Measurements from ENCODE around the gene RGS9BP. TPM values are rescaled to one million over a fixed set of nuclear protein-coding genes. Genes with fewer than 3 reads are reported as not detected.

Gene RGS9BP
- polyA plus RNA-seq, 3 donors, result 0.03 TPM; not detected in 2

GRCh38 chr19:32649751-32650150 lies 25.9 kb upstream of the RGS9BP start:
- no peaks in the 10 kb centered on the region for H3K27me3 ChIP-seq (ENCODE audit: control insufficient read depth in 2 of 2, insufficient read depth in 2 of 2, low read length in 2 of 2)
- no peak for DNase-seq
- peak overlapping the region in 1 of 7 donors; percentile 23 for H3K27ac Mint-ChIP-seq
- no peaks in the 10 kb centered on the region for H3K9me3 Mint-ChIP-seq
- H3K4me3 ChIP-seq (replicated peaks in 1 of 3; ENCODE audit: low read depth in 2 of 3, low read length in 3 of 3), result no peak overlapping the region
- H2AFZ ChIP-seq (ENCODE audit: insufficient read depth, low read depth, low read length, poor library complexity, severe bottlenecking), result no peak overlapping the region
- peaks cover 51 to 59% of the 10 kb centered on the region in 2 donors for H3K36me3 Mint-ChIP-seq
- H3K4me3 Mint-ChIP-seq, result no peak overlapping the region
- peaks cover 50 to 58% of the 10 kb centered on the region in 2 donors for H3K36me3 ChIP-seq (replicated peaks in 1 of 2; ENCODE audit: control insufficient read depth in 1 of 2, insufficient read depth in 2 of 2, low read length in 2 of 2)
- peaks cover 4% of the 10 kb centered on the region for H3K4me1 Mint-ChIP-seq
- H3K27me3 Mint-ChIP-seq (ENCODE audit: low read depth in 3 of 3), result peaks cover 0 to 5% (median 0%) of the 10 kb centered on the region in 3 donors
- no peak overlapping the region for H3K4me2 ChIP-seq (replicated peaks; ENCODE audit: extremely low read depth, low read length, poor library complexity, severe bottlenecking)
- no peak overlapping the region for H3K9ac ChIP-seq (ENCODE audit: insufficient read depth, low read length, poor library complexity, severe bottlenecking)
- H3K27ac ChIP-seq (ENCODE audit: low read depth in 1 of 2, low read length in 2 of 2), result no peak overlapping the region
- H3K79me2 ChIP-seq (ENCODE audit: insufficient read depth, low read length), result no peaks in the 10 kb centered on the region
- WGBS (ENCODE audit: insufficient coverage), result 98% methylated on average over 5 of the region's 11 CpGs
- no peak for TF ChIP-seq CTCF (IDR thresholded peaks at IDR 0.05)
- no peaks in the 10 kb centered on the region for H4K20me1 ChIP-seq (ENCODE audit: insufficient read depth, low read length)
- intact Hi-C loops (cut with micrococcal nuclease), result no loop called here
- no peaks in the 10 kb centered on the region for H3K4me1 ChIP-seq (ENCODE audit: control insufficient read depth in 1 of 2, insufficient read depth in 2 of 2, low read length in 2 of 2)
- no peaks in the 10 kb centered on the region for H3K9me3 ChIP-seq (replicated peaks in 1 of 2; ENCODE audit: control insufficient read depth in 1 of 2, insufficient read depth in 1 of 2, low read length in 2 of 2)

GRCh38 chr19:32650671-32651070 lies 25.0 kb upstream of the RGS9BP start:
- Mint-ChIP-seq H3K27ac (no peak overlapping the region), H3K4me3 (no peak overlapping the region), H3K9me3 (no peaks in the 10 kb centered on the region), H3K27me3 (ENCODE audit: low read depth in 3 of 3) (peaks cover 0 to 5% (median 0%) of the 10 kb centered on the region in 3 donors), H3K4me1 (peaks cover 4% of the 10 kb centered on the region), H3K36me3 (peaks cover 58 to 67% of the 10 kb centered on the region in 2 donors)
- H3K9me3 ChIP-seq (replicated peaks in 1 of 2; ENCODE audit: control insufficient read depth in 1 of 2, insufficient read depth in 1 of 2, low read length in 2 of 2), result no peaks in the 10 kb centered on the region
- TF ChIP-seq CTCF (IDR thresholded peaks at IDR 0.05), result no peak
- DNase-seq, result no peak
- H3K36me3 ChIP-seq (replicated peaks in 1 of 2; ENCODE audit: control insufficient read depth in 1 of 2, insufficient read depth in 2 of 2, low read length in 2 of 2), result peaks cover 57 to 66% of the 10 kb centered on the region in 2 donors
- no peak overlapping the region for H3K27ac ChIP-seq (ENCODE audit: low read depth in 1 of 2, low read length in 2 of 2)
- no peaks in the 10 kb centered on the region for H3K27me3 ChIP-seq (ENCODE audit: control insufficient read depth in 2 of 2, insufficient read depth in 2 of 2, low read length in 2 of 2)
- H3K4me2 ChIP-seq (replicated peaks; ENCODE audit: extremely low read depth, low read length, poor library complexity, severe bottlenecking), result no peak overlapping the region
- H2AFZ ChIP-seq (ENCODE audit: insufficient read depth, low read depth, low read length, poor library complexity, severe bottlenecking), result no peak overlapping the region
- no peaks in the 10 kb centered on the region for H3K4me1 ChIP-seq (ENCODE audit: control insufficient read depth in 1 of 2, insufficient read depth in 2 of 2, low read length in 2 of 2)
- no peaks in the 10 kb centered on the region for H4K20me1 ChIP-seq (ENCODE audit: insufficient read depth, low read length)
- H3K79me2 ChIP-seq (ENCODE audit: insufficient read depth, low read length), result no peaks in the 10 kb centered on the region
- no peak overlapping the region for H3K4me3 ChIP-seq (replicated peaks in 1 of 3; ENCODE audit: low read depth in 2 of 3, low read length in 3 of 3)
- intact Hi-C loops (cut with micrococcal nuclease), result no loop called here
- WGBS (ENCODE audit: insufficient coverage), result 29% methylated on average over 1 of the region's 5 CpGs
- H3K9ac ChIP-seq (ENCODE audit: insufficient read depth, low read length, poor library complexity, severe bottlenecking), result no peak overlapping the region
